K562 (cell line): Measurements from ENCODE around the gene RPRD1B. TPM values are rescaled to one million over a fixed set of nuclear protein-coding genes. Genes with fewer than 3 reads are reported as not detected.

Experiments used
- ARID2 ChIP-seq: fragments of 450-650 bp; IDR thresholded peaks from 2 replicates; pipeline ENCODE4 v1.6.1; 2017; ENCODE audit warnings: antibody characterized with exemption, mild to moderate bottlenecking
- BHLHE40 ChIP-seq: IDR thresholded peaks from 2 replicates; pipeline ENCODE4 v1.6.1; 2011; ENCODE audit warnings: low read length, improper control_type of control experiment
- BRF2 ChIP-seq: IDR thresholded peaks from 3 replicates; pipeline ENCODE4 v1.6.1; 2011; ENCODE audit warnings: borderline replicate concordance, mild to moderate bottlenecking; ENCODE audit not compliant: insufficient read length, insufficient read depth
- CREB3 ChIP-seq: fragments of 450-650 bp; conservative IDR thresholded peaks from 2 replicates; pipeline ENCODE4 v1.6.1; 2016; ENCODE audit warnings: missing genetic modification characterization, low read depth, mild to moderate bottlenecking, missing compliant biosample characterization, moderate library complexity
- ETS2 ChIP-seq: IDR thresholded peaks from 2 replicates; pipeline ENCODE4 v1.6.1; 2016; ENCODE audit warnings: borderline replicate concordance, missing genetic modification characterization, mild to moderate bottlenecking, moderate library complexity, missing compliant biosample characterization; ENCODE audit not compliant: poor library complexity, severe bottlenecking
- FOXP1 ChIP-seq: sonication (generic); formaldehyde crosslinking; IDR thresholded peaks from 2 replicates; pipeline ENCODE4 v1.8.0; 2022; ENCODE audit warnings: mild to moderate bottlenecking, missing genetic modification reagents
- HDGF ChIP-seq: fragments of 450-650 bp; IDR thresholded peaks from 2 replicates; pipeline ENCODE4 v1.6.1; 2016
- PBX2 ChIP-seq, 2 experiments: IDR thresholded peaks in 1 of 2; conservative IDR thresholded peaks in 1 of 2; 2 replicates each; pipeline ENCODE4 v1.6.1; 2016; ENCODE audit warnings: low read depth in 2 of 2, mild to moderate bottlenecking in 1 of 2, missing compliant biosample characterization in 1 of 2, missing genetic modification characterization in 1 of 2, moderate library complexity in 1 of 2
- RNF2 ChIP-seq: sonication (generic); IDR thresholded peaks from 2 replicates; pipeline ENCODE4 v1.6.1; 2016
- STAT6 ChIP-seq: sonication (generic); formaldehyde crosslinking; IDR thresholded peaks from 2 replicates; pipeline ENCODE4 v1.8.1; 2023; ENCODE audit warnings: mild to moderate bottlenecking, missing genetic modification reagents
- UBTF ChIP-seq, 2 experiments: IDR thresholded peaks; 2 replicates each; pipeline ENCODE4 v1.6.1; 2012; ENCODE audit warnings: improper control_type of control experiment in 2 of 2, low read depth in 2 of 2, low read length in 2 of 2, borderline replicate concordance in 1 of 2
- ZNF175 ChIP-seq: fragments of 200-800 bp; sonication (Bioruptor generic); IDR thresholded peaks from 2 replicates; pipeline ENCODE4 v1.6.1; 2016; ENCODE audit warnings: low read depth, mild to moderate bottlenecking, missing genetic modification characterization, missing compliant biosample characterization
- ZNF511 ChIP-seq: sonication (generic); formaldehyde crosslinking; IDR thresholded peaks from 2 replicates; pipeline ENCODE4 v1.8.0; 2022; ENCODE audit warnings: mild to moderate bottlenecking, missing genetic modification reagents
- polyA plus RNA-seq, 8 experiments: library from polyadenylated mRNA; depleted of rRNA in 4 of 8; stranded (reverse) in 5 of 8; unstranded in 3 of 8; fragments of >200 nt; fragmentation: Nextera tagmentation in 2 of 8; fragmentation: Illumina TruSeq in 1 of 8; extraction: Ambion mirVana in 2 of 8; extraction: Trizol in 1 of 8; gene quantifications; 2 replicates each; pipeline versions ENCODE4 v1.2.1 to v1.2.3, GENCODE V29; 2011 to 2014; ENCODE audit warnings: inconsistent platforms in 1 of 8, missing spikeins in 1 of 8
- total RNA-seq, 7 experiments: library from RNA; depleted of rRNA in 6 of 7; stranded (reverse); fragments of >200 nt in 6 of 7; fragmentation: Illumina TruSeq in 2 of 7; extraction: Trizol in 2 of 7; gene quantifications; 2 replicates each; pipeline versions ENCODE4 v1.2.1 to v1.2.3, GENCODE V29; 2011 to 2021; ENCODE audit warnings: low replicate concordance in 1 of 7

The RPRD1B gene
- total and polyA plus RNA-seq, 9 of the 15 experiments (the other 6 are each of a cell fraction or from before 2014, with no cell fraction given): 5.5 to 43.0 (median 24.4) TPM

- no peak for TF ChIP-seq UBTF (IDR thresholded peaks at IDR 0.05; ENCODE audit: borderline replicate concordance in 1 of 2, low read depth in 2 of 2, low read length in 2 of 2)
- TF ChIP-seq CREB3 (tag): peak; percentile 5; the same call in 1 of the 2 replicates
- 0 out of 2 replicates have a peak, but pooled peaks have one; percentile 54 for TF ChIP-seq ZNF175
- no peak for TF ChIP-seq ETS2 (tag)
- TF ChIP-seq RNF2: no peak
- 0 out of 2 replicates have a peak, but pooled peaks have one; percentile 44 for TF ChIP-seq FOXP1 (CRISPR knock-in tag)
- no peak; the same call in 1 of the 2 replicates for TF ChIP-seq ZNF511 (CRISPR knock-in tag)
- TF ChIP-seq PBX2 (CRISPR knock-in tag; IDR thresholded peaks at IDR 0.05; ENCODE audit: low read depth): no peak
- TF ChIP-seq PBX2 (tag; conservative IDR thresholded peaks at IDR 0.05; ENCODE audit: low read depth): no peak
- TF ChIP-seq STAT6 (CRISPR knock-in tag): no peak
- TF ChIP-seq BHLHE40: no peak
- no peak for TF ChIP-seq BRF2
- no peak for TF ChIP-seq HDGF
- TF ChIP-seq ARID2: no peak
Observed at GRCh38 chr20:38033330-38034107, at the start of gene RPRD1B, which contains the start of gene TTI1 (continued).
